ENCODE results near the gene ZNF724. TPM values are rescaled to one million over a fixed set of nuclear protein-coding genes. Genes with fewer than 3 reads are reported as not detected.

Gene ZNF724
- 1.6 and 1.9 TPM in 2 replicates for total RNA-seq

DNA sequence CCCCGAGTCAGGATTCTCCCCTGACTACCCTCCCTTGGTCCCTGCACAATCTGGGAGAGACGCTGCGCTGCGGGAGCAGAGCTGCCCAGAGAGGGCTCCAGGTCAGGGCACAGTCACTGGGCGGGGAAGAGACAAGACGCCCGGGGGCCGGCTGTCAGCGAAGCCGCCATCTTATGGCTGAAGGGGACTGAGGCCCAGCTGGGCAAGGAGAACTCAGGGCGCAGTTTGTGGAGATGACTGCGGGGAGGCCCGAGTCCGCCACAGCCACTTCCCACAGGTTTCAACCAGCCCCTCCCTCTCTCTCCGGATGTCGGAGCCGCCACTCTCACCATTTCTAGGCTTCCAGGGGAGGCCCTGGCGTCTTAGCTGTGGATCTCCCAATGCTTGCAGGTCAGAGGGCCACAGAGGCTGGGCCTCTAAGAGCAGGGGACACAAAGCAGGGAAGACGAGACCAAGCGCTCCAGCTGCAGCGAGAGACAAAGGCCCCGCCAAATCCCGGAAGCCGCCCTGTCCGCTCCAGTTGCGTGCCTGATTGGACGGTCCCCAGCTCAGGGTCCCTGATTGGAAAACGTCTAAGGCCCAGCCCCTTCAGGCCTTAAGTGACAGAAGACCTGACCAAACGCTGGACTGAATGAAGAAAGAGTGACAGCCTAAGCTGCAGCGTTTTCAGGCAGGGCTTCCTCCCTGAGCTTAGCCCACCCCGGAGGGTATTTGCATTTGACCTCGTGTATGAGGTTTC lies at the start of gene ZNF724:
ZNF724 (minus strand) TSS at position 484 of the 739 bp plus-strand sequence; CDS start at position 332, 152 bp downstream.

Other genes starting within 250 kb of the ZNF724 start
- gene ZNF728, start 247.2 kb downstream of the ZNF724 start, total RNA-seq = 0.12 and 0.24 TPM in 2 replicates
- gene ZNF730, start 133.4 kb downstream of the ZNF724 start, total RNA-seq = 0.25 TPM in 1 of 2 replicates, not detected in the other
- 24.4 and 28.1 TPM in 2 replicates for gene ZNF91, start 145.1 kb upstream of the ZNF724 start, total RNA-seq